GM19193 (cell line): ENCODE data around the gene MBD3.

ENCODE experiments used
- POLR2A ChIP-seq: IDR thresholded peaks from 4 replicates; pipeline ENCODE4 v1.6.1; 2011; ENCODE audit not compliant: insufficient read depth, insufficient read length; ENCODE audit errors: extremely low read depth

MBD3 gene

GRCh38 chr19:1592755-1593500 is at the start of gene MBD3:
MBD3 (minus strand) TSS chr19:1592865; CDS start chr19:1592631, 234 bp downstream.
- peak; percentile 62 for TF ChIP-seq POLR2A

GRCh38 chr19:1636325-1637236 is 43.9 kb upstream of the MBD3 start:
- TF ChIP-seq POLR2A, result no peak

GRCh38 chr19:1634938-1635243 is 42.2 kb upstream of the MBD3 start:
- no peak for TF ChIP-seq POLR2A

- no peak for TF ChIP-seq POLR2A
Observed at GRCh38 chr19:1634242-1634937, 41.7 kb upstream of the MBD3 start.

GRCh38 chr19:1633269-1633826 is 40.7 kb upstream of the MBD3 start:
- TF ChIP-seq POLR2A, result no peak

- TF ChIP-seq POLR2A, result no peak
Observed at GRCh38 chr19:1632462-1633268, 40.0 kb upstream of the MBD3 start.

- no peak for TF ChIP-seq POLR2A
Observed at GRCh38 chr19:1631557-1632100, 39.0 kb upstream of the MBD3 start.

- no peak for TF ChIP-seq POLR2A
Observed at GRCh38 chr19:1630811-1631210, 38.1 kb upstream of the MBD3 start.

GRCh38 chr19:1630012-1630411 is 37.3 kb upstream of the MBD3 start:
- TF ChIP-seq POLR2A, result no peak

- TF ChIP-seq POLR2A, result no peak
Observed at GRCh38 chr19:1629256-1629808, 36.7 kb upstream of the MBD3 start.

GRCh38 chr19:1627194-1627593 is 34.5 kb upstream of the MBD3 start:
- no peak for TF ChIP-seq POLR2A

GRCh38 chr19:1626417-1627010 is 33.8 kb upstream of the MBD3 start:
- TF ChIP-seq POLR2A, result no peak

GRCh38 chr19:1624458-1624857 is 31.8 kb upstream of the MBD3 start:
- no peak for TF ChIP-seq POLR2A
